Gastroesophageal sphincter (tissue), 4 donors: Measurements from ENCODE around the gene FNDC3B. TPM values are rescaled to one million over a fixed set of nuclear protein-coding genes. Genes with fewer than 3 reads are reported as not detected.
A peak's percentile ranks its signal among the peaks of the same experiment; 100 is the strongest.

Experiments
- ATAC-seq: fragments of 150-250 bp; one replicate; pipeline ENCODE4 v1.9.1; 2016; ENCODE audit warnings: mild to moderate bottlenecking, moderate library complexity
- H3K27ac ChIP-seq, 4 donors: fragments of 200-600 bp; sonication (generic) in 3 of 4; 1 replicate in 3 of 4; 2 replicates in 1 of 4; pipeline ENCODE4 v1.5.1; 2016 to 2019
- H3K27me3 ChIP-seq: fragments of 200-600 bp; sonication (generic); one replicate; pipeline ENCODE4 v1.5.1; 2019
- H3K36me3 ChIP-seq, 2 donors: fragments of 200-600 bp; sonication (generic); one replicate each; pipeline ENCODE4 v1.5.1; 2019; ENCODE audit warnings: control low read depth in 1 of 2
- H3K4me1 ChIP-seq, 3 donors: fragments of 200-600 bp; sonication (generic); 1 replicate in 2 of 3; 2 replicates in 1 of 3; pipeline ENCODE4 v1.5.1; 2016 to 2019; ENCODE audit warnings: control low read depth in 2 of 3
- H3K4me3 ChIP-seq, 2 donors: fragments of 200-600 bp; sonication (generic); one replicate each; pipeline ENCODE4 v1.5.1; 2019; ENCODE audit warnings: mild to moderate bottlenecking in 1 of 2, moderate library complexity in 1 of 2
- H3K9me3 ChIP-seq, 3 donors: fragments of 200-600 bp; sonication (generic); one replicate each; pipeline ENCODE4 v1.5.1; 2017 to 2019; ENCODE audit warnings: control low read depth in 2 of 3
- EP300 ChIP-seq: sonication (generic); formaldehyde crosslinking; IDR thresholded peaks from one replicate; pipeline ENCODE4 v1.6.1; 2017; ENCODE audit warnings: antibody characterized with exemption, mild to moderate bottlenecking
- POLR2A ChIP-seq, 2 donors: fragments of 450-650 bp; IDR thresholded peaks; one replicate each; pipeline ENCODE4 v1.6.1; 2017; ENCODE audit warnings: antibody characterized with exemption in 2 of 2, mild to moderate bottlenecking in 2 of 2, moderate library complexity in 1 of 2
- POLR2AphosphoS5 ChIP-seq: sonication (generic); formaldehyde crosslinking; IDR thresholded peaks from one replicate; pipeline ENCODE4 v1.6.1; 2017; ENCODE audit warnings: antibody characterized with exemption
- WGBS, 2 donors: methylation state at CpG; one replicate each; pipeline ENCODE4 v1.1.5; 2018; ENCODE audit warnings: low coverage in 1 of 2; 5-methylcytosine and 5-hydroxymethylcytosine counted together
- total RNA-seq, 4 donors: library from RNA; depleted of rRNA; stranded (reverse); fragments of >200 nt; gene quantifications; one replicate each; pipeline ENCODE4 v1.1.0, GENCODE V29; 2016
- TF ChIP-seq, protein P1 (sequence below), 4 experiments: fragments of 200-600 bp in 2 of 4; fragments of 450-650 bp in 2 of 4; sonication (generic) in 1 of 4; IDR thresholded peaks; one replicate each; pipeline ENCODE4 v1.5.1; 2017 to 2019; ENCODE audit warnings: antibody characterized with exemption in 4 of 4, mild to moderate bottlenecking in 2 of 4, moderate library complexity in 2 of 4

FNDC3B gene
- total RNA-seq, 4 donors from 2014 or later: 53.1 to 97.2 (median 70.8) TPM

DNA sequence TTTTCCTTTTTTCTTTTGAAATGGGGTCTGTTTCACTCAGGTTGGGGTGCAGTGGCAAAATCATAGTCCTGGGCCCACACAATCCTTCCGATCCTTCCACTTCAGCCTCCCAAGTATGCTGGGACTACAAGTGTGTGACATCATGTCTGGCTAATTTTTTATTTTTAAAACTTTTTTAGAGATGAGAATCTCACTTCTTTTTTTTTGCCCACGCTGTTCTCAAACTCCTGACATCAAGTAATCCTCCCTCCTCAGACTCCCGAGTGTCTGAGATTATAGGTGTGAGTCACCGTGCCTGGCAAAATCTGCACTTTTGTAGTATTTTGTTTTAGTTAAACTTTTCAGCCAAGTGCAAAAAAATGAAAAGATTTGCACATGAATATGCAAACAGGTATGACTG, 171.0 kb downstream of the FNDC3B start:
- WGBS, 2 donors: 17 to 45% methylated on average over 1 to 4 of the region's 4 CpGs
- H3K36me3 ChIP-seq: no peaks in the 10 kb centered on the region
- no peak overlapping the region for H3K4me3 ChIP-seq
- no peaks in the 10 kb centered on the region for H3K9me3 ChIP-seq
- H3K27ac ChIP-seq: peak overlapping the region in 2 of 4 donors; percentile 60 to 70
- TF ChIP-seq EP300 (no peak), POLR2A (IDR thresholded peaks at IDR 0.05) (no peak), POLR2AphosphoS5 (no peak)
- no peaks in the 10 kb centered on the region for H3K27me3 ChIP-seq
- no peak for ATAC-seq
- peaks cover 5 to 69% (median 20%) of the 10 kb centered on the region in 3 donors for H3K4me1 ChIP-seq

DNA sequence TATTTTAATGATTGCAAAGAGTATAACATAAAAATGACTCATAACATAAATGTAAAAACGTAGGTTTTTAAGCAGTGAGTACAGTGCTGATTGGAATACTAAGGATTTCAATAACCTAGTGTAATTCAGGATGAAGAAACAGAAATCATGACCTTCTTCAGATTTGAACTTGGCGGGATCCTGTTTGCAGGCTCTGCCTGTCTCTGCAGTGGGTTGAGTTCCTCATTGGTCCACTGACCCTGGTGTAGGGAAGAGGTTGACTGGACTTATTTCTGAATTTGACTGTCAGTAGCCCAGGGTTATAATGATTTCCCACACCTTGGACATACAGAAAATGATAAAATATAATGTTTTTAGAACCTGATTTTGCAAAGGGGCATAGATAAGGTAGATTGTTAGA, 171.7 kb downstream of the FNDC3B start:
- TF ChIP-seq, protein P1, sequence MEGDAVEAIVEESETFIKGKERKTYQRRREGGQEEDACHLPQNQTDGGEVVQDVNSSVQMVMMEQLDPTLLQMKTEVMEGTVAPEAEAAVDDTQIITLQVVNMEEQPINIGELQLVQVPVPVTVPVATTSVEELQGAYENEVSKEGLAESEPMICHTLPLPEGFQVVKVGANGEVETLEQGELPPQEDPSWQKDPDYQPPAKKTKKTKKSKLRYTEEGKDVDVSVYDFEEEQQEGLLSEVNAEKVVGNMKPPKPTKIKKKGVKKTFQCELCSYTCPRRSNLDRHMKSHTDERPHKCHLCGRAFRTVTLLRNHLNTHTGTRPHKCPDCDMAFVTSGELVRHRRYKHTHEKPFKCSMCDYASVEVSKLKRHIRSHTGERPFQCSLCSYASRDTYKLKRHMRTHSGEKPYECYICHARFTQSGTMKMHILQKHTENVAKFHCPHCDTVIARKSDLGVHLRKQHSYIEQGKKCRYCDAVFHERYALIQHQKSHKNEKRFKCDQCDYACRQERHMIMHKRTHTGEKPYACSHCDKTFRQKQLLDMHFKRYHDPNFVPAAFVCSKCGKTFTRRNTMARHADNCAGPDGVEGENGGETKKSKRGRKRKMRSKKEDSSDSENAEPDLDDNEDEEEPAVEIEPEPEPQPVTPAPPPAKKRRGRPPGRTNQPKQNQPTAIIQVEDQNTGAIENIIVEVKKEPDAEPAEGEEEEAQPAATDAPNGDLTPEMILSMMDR (IDR thresholded peaks at IDR 0.05): no peak
- H3K4me1 ChIP-seq: peaks cover 5 to 71% (median 20%) of the 10 kb centered on the region in 3 donors
- no peak overlapping the region for H3K4me3 ChIP-seq
- 73 to 76% methylated on average over 2 of the region's 2 CpGs for WGBS, 2 donors
- no peaks in the 10 kb centered on the region for H3K27me3 ChIP-seq
- H3K36me3 ChIP-seq: no peaks in the 10 kb centered on the region
- no peak for ATAC-seq
- H3K27ac ChIP-seq: peak overlapping the region in 1 of 4 donors; percentile 7
- H3K9me3 ChIP-seq: no peaks in the 10 kb centered on the region

DNA sequence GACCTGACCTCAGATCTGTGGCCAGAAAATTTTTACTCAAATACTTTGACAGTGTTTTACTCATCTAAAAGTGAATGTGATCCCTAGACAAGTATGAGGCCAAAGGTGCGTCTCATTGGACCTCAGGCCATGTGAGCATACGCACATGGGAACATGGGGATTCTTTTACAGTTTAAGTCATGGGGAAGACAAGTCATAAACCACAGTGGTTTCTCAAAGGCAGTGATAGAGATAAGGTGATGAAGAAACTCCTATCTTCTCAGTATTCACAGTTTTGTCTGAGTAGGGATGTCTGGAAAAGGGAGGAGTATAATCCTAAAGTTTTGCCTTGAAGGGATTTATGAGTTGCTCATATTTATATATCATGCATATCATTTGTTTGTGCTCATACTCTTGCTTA, 173.8 kb downstream of the FNDC3B start:
- 70 to 72% methylated on average over 2 of the region's 2 CpGs for WGBS, 2 donors
- no peaks in the 10 kb centered on the region for H3K27me3 ChIP-seq
- ATAC-seq: no peak
- peak overlapping the region in 2 of 4 donors; percentile 6 to 10 for H3K27ac ChIP-seq
- H3K4me1 ChIP-seq: peaks cover 14 to 86% (median 28%) of the 10 kb centered on the region in 3 donors
- no peak overlapping the region for H3K4me3 ChIP-seq
- no peaks in the 10 kb centered on the region for H3K36me3 ChIP-seq
- no peaks in the 10 kb centered on the region for H3K9me3 ChIP-seq
- TF ChIP-seq, protein P1 (IDR thresholded peaks at IDR 0.05): no peak
- TF ChIP-seq POLR2A (IDR thresholded peaks at IDR 0.05) (no peak), POLR2AphosphoS5 (no peak)

DNA sequence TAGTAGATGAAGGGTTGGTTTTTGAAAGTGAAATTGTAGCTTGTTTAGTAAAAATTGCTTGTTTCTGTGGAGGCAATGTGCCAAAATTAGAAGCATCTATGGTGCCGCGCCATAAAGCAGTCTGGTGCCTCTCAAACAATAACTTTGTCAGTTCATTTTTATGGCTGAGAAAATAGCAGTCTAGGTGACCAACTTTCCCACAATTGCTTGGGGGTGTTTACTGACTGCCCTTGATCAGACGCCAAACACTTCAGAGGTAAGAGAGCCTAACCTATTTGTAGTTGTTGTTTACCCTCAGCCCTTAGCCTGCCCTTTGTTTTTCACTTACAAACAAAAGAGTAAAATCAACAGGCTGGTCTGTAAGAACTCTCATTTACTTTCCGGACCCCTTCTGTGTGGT, 174.5 kb downstream of the FNDC3B start:
- no peak overlapping the region for H3K4me3 ChIP-seq
- no peak overlapping the region for H3K27ac ChIP-seq
- H3K36me3 ChIP-seq: no peaks in the 10 kb centered on the region
- no peak for ATAC-seq
- H3K4me1 ChIP-seq: peaks cover 14 to 92% (median 34%) of the 10 kb centered on the region in 3 donors
- WGBS, 2 donors: 79 to 100% methylated on average over 2 to 3 of the region's 4 CpGs
- H3K27me3 ChIP-seq: no peaks in the 10 kb centered on the region
- no peak for TF ChIP-seq POLR2AphosphoS5
- TF ChIP-seq, protein P1 (IDR thresholded peaks at IDR 0.05): no peak
- no peak for TF ChIP-seq POLR2A (IDR thresholded peaks at IDR 0.05)
- no peak for TF ChIP-seq EP300
- H3K9me3 ChIP-seq: no peaks in the 10 kb centered on the region

DNA sequence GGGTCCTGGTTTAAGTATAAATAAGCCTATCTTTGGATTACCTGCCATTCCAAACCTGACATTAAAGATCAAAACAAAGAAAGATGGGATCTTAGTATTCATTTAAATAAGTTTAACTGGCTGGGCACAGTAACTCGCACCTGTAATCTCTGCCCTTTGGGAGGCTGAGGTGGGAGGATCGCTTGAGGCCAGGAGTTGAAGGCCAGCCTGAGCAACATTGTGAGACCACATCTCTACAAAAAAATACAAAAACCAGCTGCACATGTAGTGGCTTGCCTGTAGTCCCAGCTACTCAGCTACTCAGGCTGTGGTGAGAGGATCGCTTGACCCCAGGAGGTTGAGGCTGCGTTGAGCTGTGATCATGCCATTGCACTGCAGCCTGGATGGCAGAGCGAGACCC, 176.9 kb downstream of the FNDC3B start:
- H3K36me3 ChIP-seq: no peaks in the 10 kb centered on the region
- no peak for TF ChIP-seq EP300
- TF ChIP-seq, protein P1 (IDR thresholded peaks at IDR 0.05): no peak
- no peak for ATAC-seq
- WGBS, 2 donors: 96 to 98% methylated on average over 5 of the region's 5 CpGs
- no peaks in the 10 kb centered on the region for H3K27me3 ChIP-seq
- peaks cover 14 to 76% (median 35%) of the 10 kb centered on the region in 3 donors for H3K4me1 ChIP-seq
- H3K4me3 ChIP-seq: no peak overlapping the region
- no peaks in the 10 kb centered on the region for H3K9me3 ChIP-seq
- H3K27ac ChIP-seq: no peak overlapping the region
